Measurements from ENCODE around the gene TMEM144.

GRCh38 chr4:158192439-158193158, 17.7 kb upstream of the TMEM144 start:
- TF ChIP-seq CTCF (IDR thresholded peaks at IDR 0.05) (no peak), POLR2A (IDR thresholded peaks at IDR 0.05) (no peak)
